GM23248 (cell line): ENCODE results near the gene CCDC88C.

Experiments used
- EZH2 ChIP-seq: fragments of 200-600 bp; sonication (generic); IDR thresholded peaks from 2 replicates; pipeline ENCODE4 v1.6.1; 2018; ENCODE audit warnings: antibody characterized with exemption, mild to moderate bottlenecking; ENCODE audit not compliant: insufficient read depth, poor library complexity, severe bottlenecking
- EZH2phosphoT487 ChIP-seq: fragments of 200-600 bp; sonication (generic); IDR thresholded peaks from 2 replicates; pipeline ENCODE4 v1.6.1; 2018; ENCODE audit warnings: antibody characterized with exemption, moderate library complexity, mild to moderate bottlenecking, low read depth; ENCODE audit not compliant: insufficient read depth

- no peak for TF ChIP-seq EZH2
- TF ChIP-seq EZH2phosphoT487, result no peak
Measured at GRCh38 chr14:91284791-91285548, 132.7 kb downstream of the CCDC88C start.
